Lung microvascular endothelial cell (primary cell): Measurements from ENCODE around the gene SMPX. TPM values are rescaled to one million over a fixed set of nuclear protein-coding genes. Genes with fewer than 3 reads are reported as not detected.

Experiments
- DNase-seq, 2 donors: peaks; one replicate each; pipeline versions ENCODE4 v3.0.0 to v3.0.0-alpha.2; 2010; ENCODE audit warnings: low read depth in 2 of 2
- total RNA-seq: library from RNA; depleted of rRNA; stranded (reverse); fragments of >200 nt; gene quantifications from 2 replicates; pipeline ENCODE4 v1.2.1, GENCODE V29; 2014

The SMPX gene
- total RNA-seq, 1 donor from 2014 or later: not detected

GRCh38 chrX:21715337-21715736 lies 42.6 kb downstream of the SMPX start:
- DNase-seq: no peak

- no peak for DNase-seq
Measured at GRCh38 chrX:21711848-21712197, 46.1 kb downstream of the SMPX start.

- DNase-seq: no peak
Measured at GRCh38 chrX:21711129-21711847, 46.6 kb downstream of the SMPX start.

GRCh38 chrX:21708116-21708515 lies 49.8 kb downstream of the SMPX start:
- DNase-seq: peak in 1 of 2 donors; percentile 21

GRCh38 chrX:21705225-21705624 lies 52.7 kb downstream of the SMPX start:
- DNase-seq: no peak

- DNase-seq: no peak
Measured at GRCh38 chrX:21702725-21703124, 55.2 kb downstream of the SMPX start.

- DNase-seq: no peak
Measured at GRCh38 chrX:21700967-21701366, 56.9 kb downstream of the SMPX start.

- no peak for DNase-seq
Measured at GRCh38 chrX:21700275-21700674, 57.6 kb downstream of the SMPX start.

- DNase-seq: peak in 1 of 2 donors; percentile 1
Measured at GRCh38 chrX:21699136-21699535, 58.8 kb downstream of the SMPX start.

GRCh38 chrX:21698272-21698671 lies 59.6 kb downstream of the SMPX start:
- DNase-seq: peak in 1 of 2 donors; percentile 15

GRCh38 chrX:21691512-21692018 lies 66.4 kb downstream of the SMPX start:
- no peak for DNase-seq

- DNase-seq: no peak
Measured at GRCh38 chrX:21683941-21684340, 74.0 kb downstream of the SMPX start.

- DNase-seq: no peak
Measured at GRCh38 chrX:21678048-21678612, 79.8 kb downstream of the SMPX start.

- no peak for DNase-seq
Measured at GRCh38 chrX:21675931-21676330, 82.0 kb downstream of the SMPX start.

- DNase-seq: no peak
Measured at GRCh38 chrX:21674430-21675186, 83.3 kb downstream of the SMPX start.

- no peak for DNase-seq
Measured at GRCh38 chrX:21666679-21667078, 91.2 kb downstream of the SMPX start.

- DNase-seq: no peak
Measured at GRCh38 chrX:21666252-21666651, 91.7 kb downstream of the SMPX start.

GRCh38 chrX:21662761-21663160 lies 95.2 kb downstream of the SMPX start:
- no peak for DNase-seq

GRCh38 chrX:21661316-21661715 lies 96.6 kb downstream of the SMPX start:
- no peak for DNase-seq

- no peak for DNase-seq
Measured at GRCh38 chrX:21660156-21660555, 97.8 kb downstream of the SMPX start.

GRCh38 chrX:21659320-21659719 lies 98.6 kb downstream of the SMPX start:
- DNase-seq: no peak

GRCh38 chrX:21658746-21659145 lies 99.2 kb downstream of the SMPX start:
- no peak for DNase-seq
